Effector CD4-positive, alpha-beta T cell (primary cell): Measurements from ENCODE around the gene C19orf67.

Experiments used
- DNase-seq: peaks from one replicate; pipeline ENCODE4 v3.0.0-alpha.2; 2020

The C19orf67 gene

DNA sequence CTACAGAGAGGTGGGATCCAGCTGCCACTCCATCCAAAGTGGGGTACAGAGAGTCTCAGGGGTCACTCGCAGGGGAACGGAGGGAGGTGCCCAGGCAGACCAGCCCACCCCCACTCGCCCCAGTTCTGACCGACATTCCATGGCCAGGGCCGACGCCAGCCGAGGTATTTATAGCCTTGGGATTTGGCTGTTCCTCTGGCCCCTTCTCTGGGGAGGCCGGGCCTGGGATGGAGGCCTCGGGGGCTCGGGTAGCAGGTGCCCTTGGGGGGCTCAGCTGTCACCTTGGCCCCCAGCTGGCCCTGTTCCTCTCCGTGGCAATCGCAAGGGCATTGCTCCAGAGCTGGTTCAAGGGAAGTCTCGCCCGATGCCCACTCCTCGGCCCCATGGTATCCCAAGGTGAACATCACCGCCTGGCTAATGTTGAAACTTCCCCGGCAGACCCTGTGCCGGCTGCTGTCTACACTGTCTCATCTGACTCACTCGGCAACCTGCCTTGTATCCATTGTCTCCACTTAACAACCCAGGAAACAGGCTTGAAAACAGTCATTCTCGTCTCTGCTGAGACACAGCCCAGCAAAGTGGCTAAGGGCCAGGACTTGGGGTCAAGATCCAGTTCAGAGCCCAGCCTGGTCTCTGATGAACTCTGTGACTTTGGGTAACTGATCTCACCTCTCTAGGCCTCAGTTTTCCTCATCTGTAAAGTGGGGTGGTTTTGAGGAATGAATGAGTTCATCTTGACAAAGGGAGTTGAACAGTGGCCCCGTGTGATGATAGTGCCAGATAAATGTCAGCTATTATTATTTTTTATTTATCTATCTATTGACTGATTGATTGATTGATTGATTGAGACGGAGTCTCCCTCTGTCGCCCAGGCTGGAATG is 22.2 kb upstream of the C19orf67 start:
- DNase-seq, result no peak

DNA sequence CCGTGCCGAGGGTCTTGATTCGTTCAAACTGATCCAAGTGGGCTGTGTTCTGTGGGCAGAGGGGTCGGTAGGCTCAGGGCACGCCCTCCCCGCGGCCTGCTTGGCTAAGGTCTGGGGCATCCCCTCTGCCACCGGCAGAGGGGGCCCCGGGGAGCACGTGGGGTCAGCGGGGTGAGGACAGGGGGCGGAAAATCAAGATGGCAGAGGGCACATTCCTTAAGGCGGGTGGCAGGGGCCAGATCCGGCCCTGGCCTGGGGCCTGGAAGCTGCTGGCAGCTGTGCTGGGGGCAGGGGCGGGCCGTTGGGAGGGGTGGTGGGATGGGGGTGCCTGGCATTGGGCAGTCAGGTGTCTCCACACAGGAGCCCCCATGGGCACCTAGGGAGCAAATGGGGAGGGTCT is 21.3 kb upstream of the C19orf67 start:
- DNase-seq, result no peak

DNA sequence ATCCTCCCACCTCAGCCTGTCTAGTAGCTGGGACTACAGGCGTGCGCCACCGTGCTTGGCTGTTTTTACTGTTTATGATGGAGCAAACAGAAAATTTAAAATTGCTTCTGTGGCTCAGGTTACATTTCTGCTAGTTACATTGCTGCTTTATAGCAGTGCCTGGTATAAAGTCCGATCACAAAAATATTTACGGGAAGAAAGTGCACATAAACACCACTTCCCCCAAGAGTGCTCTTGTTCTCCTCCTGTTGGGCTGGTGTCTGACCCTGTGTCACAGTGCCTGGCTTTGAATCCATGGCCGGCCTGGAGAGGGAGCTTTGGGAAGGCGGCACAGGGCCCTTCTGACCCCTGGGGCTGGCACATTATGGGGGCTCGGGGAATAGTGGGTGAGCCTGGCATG is 20.1 kb upstream of the C19orf67 start:
- DNase-seq, result no peak

DNA sequence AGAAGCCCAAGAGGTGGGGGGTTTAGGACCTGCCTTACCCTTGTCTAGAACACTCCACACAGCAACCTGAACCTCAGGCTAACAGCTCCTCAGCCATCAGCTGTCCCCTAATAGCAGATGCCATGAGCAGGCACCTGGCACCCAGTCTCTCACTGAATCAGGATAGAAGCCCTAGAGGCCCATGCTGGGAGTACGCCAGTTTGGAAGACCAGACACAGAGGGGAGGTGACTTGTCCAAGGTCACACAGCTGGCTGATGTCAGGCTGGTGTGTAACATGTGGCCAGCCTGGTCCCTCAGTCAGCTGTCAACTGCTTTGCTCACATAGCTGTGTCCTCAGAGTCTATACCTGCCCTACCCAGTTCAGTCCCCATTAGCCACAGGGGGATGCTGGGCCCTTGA is 17.7 kb upstream of the C19orf67 start:
- no peak for DNase-seq

DNA sequence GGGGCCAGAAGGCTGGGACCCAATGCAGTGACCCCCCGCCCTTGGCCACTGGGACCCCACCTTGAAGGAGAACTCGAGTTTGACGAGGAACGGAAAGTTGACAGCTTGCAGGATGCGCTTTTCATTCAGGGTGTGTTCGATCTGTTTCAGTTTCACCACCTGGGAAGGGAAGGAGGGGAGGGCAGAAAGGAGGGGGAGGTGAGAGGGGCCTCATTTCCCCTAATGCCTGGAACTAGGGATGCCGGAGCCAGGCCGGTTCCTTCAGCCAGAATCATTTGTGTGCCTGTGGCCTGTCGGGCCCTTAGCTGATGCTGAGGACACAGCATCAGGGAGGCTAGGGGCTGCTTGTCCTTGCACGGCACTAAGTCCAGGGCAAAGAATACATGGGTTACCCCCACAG is 17.2 kb upstream of the C19orf67 start:
- DNase-seq, result no peak

DNA sequence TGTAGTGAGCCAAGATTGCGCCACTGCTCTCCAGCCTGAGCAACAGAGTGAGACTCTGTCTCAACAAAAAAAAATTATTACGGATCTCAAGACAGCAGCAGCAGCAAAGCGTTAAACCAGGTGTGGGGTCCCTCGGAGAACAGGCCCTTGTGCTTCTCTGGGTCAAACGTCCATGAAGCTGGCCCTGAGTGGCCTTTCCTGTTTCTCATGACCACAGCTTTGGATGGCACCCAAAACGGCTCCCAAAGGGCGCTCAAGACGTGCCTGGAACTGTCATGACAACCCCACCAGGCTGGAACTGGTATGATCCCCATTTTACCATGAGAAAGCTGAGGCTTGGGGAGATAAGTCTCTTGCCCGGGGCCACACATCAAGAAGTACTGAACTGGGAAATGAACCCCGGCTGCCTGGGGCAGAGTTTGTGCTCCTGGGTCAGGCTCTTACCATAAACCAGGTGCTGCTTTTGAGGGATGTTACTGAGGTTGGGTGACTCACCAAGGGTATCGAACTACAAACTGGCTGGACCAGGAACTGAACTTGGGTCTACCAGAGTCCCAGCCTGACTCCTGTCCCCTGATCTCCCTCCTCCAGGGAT is 16.6 kb upstream of the C19orf67 start:
- no peak for DNase-seq

DNA sequence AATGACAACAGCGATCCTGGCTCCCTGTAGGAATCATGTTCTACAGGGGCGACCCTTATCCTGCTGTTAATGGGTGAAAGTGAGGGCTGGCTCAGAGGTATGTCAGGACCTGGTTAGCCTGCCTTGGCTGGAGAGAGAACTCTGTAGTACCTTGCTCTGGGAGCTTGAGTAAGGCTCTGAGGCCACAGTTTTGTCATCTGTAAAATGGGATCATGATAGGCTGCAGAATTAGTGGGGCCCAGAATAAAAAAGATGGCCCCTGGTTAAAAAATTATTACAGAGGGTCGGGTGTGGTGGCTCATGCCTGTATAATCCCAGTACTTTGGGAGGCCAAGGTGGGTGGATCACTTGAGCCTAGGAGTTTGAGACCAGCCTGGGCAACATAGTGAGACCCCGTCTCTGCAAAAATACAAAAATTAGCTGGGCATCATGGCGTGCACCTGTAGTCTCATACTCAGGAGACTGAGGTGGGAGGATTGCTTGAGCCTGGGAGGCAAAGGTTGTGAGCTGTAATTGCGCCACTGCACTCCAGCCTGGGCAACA is 15.5 kb upstream of the C19orf67 start:
- no peak for DNase-seq

DNA sequence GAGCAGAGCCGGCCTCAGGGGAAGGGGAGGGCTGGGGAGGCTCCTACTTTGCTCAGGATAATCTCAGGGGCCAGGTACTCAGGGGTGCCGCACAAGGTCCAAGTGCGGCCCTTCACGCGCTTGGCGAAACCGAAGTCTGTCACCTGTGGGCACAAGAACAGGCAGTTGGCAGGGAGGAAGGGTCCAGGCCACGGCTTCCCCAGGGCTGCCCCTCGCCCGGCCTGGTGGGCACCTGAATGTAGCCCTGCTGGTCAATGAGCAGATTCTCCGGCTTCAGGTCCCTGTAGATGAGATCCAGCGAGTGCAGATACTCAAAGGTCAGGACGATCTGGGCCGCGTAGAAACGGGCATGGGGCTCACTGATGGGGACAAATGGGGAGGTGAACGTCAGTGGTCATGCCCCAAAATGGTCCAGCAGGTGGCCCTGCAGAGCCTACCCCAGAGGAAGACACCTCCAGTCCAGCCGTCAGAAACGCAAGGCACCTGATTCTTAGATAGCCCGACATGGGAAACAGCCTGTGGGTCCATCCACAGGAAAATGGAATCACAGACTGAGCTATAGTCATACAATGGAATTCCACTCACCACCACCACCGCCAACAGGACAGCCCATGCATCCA is 12.1 kb upstream of the C19orf67 start:
- no peak for DNase-seq

DNA sequence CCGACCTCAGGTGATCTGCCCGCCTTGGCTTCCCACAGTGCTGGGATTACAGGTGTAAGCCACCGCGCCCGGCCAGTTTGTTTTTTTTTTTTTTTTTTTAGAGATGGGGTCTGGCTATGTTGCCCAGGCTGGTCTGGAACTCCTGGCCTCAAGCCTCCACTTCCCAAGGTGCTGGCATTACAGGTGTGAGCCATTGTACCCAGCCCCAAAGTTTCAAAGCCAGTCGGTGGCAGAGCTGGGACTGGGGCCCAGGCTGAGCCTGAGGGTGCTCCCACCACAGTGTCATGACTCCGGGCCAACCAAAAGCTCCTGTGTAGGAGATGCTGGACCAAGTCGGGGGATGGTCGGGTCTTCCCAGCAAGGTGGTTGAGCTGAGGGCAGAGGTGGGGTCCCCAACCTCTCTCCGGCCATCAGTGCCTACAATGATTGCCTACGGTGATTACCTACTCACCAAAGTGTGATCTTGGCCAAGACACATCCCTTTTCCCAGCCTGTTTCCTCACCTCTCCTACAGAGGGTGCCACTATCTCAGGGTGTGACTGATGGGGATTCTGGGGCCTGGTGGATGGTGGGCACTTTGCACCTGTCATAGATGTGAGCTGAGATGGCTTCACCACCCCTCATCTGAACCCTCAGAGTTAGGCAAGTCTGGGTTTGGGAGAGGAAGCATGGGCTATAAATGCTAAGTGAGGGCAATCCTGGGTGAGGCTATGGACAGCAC is 10.8 kb upstream of the C19orf67 start:
- DNase-seq, result no peak

DNA sequence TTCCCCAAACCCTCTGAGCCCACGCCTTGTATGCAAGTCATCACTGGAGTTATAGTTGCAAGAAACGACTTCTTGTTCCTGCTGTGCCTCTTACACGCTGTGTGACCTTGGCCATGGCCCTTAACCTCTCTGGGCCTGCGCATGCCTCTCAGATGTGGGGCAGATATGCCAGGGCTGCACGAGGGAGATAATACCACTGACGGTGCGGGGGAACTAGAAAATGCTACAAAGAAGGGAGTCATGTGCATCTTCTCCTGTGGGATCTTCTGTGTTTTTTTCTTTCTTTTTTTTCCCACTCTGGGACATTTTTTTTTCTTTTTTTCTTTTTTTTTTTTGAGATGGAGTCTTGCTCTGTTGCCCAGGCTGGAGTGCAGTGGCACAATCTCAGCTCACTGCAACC is 9.3 kb upstream of the C19orf67 start:
- DNase-seq, result no peak

DNA sequence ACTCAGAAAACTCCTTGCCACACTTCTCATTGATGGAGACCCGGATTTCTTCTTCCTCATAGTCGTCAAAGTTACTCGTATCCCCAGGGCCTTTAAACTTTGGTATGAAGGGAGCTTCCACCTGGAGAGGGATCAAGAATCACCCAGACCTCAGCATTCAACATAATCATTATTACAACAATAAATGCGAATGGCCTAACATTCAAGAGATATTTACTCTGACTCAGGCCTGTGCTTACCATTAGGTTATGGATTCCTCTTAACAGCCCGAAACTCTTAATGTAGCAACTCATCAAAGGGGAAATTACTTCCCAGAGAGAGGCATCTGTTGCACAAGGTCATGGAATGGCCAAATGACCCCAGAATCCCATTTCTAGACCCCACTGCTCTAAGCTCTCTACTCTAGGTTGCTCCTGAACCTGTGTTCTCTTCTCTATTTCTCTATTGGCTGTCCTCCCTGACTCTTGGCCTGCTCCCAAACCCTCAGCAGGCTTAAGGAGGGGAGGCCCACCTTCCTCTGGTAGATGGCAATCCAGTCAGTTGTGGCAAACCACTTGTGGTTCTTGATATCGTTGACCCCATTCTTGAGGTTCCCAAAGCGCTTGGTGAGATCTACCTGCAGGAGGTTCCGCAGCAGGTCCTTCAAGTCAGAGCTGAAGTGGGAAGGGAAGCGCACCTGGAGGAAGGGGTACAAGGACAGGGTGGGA is 7.7 kb upstream of the C19orf67 start:
- DNase-seq, result no peak

DNA sequence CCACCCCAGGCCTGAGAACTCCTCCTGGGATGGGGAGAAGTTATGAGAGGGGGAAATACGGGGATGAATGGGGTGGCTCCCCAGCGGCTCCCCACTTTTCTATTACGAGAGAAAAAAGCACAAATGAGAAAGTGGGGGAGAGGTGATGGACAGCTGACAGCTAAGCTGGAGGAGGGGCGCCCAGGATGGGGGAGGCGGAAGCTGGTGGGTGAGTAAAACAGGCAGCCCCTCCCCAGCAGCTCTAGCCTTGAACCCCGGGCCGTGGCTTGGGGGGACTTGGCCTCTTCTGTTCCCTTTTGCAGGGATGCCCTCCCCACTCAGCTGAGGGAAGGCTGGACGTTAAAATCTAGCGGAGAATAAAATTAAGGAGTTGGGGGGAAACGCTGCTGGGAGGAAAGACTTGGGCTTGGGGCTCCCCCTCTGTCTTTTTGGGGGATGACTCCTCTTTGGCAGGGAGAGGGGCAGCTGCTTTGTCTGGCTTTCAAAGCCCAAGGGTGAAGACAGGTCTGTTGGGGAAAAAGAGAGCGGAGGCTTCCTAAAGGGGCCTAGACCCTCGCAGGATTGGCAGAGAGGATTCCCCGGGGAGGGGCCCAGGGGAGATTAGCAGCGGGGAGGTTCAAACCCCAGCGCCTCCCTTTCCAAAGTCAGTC is 6.4 kb upstream of the C19orf67 start:
- peak; percentile 27 for DNase-seq

DNA sequence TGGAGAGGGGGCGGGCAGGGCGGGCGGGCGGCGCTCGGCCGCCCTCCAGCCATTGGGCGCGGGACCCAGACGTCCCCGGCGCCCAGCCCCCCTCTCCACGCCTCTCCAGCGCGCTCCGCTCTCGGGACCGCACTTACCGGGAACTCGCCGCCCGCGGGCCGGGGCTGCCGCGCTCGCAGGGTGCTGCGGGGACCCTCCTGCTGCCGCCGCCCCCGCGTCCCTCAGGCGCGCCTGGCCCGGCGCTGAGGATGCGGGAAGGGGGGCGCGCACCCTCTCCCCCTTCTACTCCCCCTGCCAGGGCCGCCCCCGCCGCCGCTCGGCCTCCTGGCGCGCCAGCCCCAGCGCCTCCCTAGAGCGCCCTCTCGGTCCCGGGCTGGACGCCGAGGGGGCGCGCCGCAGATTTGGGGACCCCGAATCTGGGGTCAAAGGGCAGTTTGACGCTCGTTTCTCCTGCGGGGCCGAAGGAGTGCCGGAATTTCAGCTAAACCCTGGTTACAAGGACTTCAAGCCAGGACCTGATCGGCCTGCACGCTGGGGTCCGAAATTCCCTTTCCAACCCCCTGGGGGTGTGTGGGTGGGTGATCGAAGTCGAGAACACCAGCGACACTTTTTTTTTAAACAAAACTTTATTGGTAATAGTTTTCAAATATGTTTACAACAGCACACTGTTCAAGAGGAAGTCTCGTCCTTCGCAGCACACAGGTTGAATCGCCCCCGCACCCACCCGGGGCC is 5.7 kb upstream of the C19orf67 start:
- peak; percentile 42 for DNase-seq

DNA sequence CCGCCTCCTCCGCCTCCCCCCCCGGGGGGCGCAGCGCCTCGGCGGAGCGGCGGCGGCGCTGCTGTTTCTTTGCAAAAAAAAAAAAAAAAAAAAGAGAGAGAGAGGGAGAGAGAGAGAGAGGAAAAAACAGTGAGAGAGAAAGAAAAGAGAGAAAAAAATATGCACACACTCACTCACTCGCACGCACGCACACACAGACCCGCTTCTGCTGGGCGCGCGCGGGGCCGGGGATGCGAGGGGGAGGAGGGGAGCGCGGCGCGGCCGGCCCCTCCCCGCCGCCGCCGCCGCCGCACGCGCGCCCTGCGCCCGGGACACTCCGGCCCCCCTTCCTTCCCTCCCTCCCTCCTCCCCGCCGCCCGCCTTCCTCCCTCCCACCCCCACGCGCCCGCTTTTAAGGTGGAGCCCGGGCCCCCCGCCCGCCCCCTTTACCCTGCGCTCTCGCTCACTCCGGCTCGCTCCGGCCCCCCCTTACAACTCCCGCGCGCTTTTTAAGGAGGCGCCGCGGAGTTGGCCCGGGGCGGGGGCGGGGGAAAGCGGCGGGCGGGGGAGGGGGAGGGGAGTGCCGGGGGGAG is 5.0 kb upstream of the C19orf67 start, which contains the start of gene SAMD1:
TSS of gene SAMD1 (minus strand) at position 243 of the 572 bp plus-strand sequence.
- peak; percentile 78 for DNase-seq

DNA sequence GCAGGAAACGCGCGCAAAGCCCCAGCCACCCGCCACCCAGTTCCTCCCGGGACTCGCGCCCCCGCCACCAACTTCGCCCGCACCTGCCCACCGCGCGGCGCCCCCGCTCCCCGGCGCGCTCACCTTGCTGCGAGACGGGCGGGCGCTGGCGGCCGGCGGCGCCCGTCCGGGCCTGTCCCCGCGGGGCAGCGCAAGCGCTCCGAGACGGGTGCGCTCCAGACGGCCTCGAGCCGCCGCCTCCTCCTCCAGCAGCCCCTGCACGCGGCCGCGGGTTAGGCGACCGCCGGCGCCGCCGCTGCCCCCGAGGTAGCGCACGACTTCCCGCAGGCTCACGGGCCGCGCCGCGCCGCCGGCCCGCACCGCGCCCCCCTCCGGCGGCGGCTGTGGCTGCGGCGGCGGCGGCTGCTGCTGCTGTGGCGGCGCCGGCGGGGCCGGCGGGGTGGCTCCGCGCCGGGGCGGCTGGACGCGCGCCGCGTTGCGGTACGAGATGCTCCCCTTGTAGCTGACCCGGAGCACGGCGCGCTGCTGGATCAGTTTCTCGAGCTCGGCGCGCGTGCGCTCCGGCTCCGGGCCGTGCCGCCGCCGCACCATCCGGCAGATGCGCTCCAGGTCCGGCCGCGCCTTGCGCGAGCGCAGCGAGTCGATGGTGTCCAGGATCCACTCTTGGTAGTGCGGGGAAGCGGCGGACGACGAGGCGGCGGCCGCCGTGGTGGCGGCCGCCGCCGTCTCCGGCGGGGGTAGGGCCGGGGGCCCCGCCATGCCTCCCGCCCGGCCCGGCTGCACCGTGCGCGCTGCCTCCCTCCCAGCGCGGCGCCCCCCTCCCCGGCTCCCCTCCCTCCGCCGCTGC is 4.3 kb upstream of the C19orf67 start:
- peak; percentile 31 for DNase-seq

DNA sequence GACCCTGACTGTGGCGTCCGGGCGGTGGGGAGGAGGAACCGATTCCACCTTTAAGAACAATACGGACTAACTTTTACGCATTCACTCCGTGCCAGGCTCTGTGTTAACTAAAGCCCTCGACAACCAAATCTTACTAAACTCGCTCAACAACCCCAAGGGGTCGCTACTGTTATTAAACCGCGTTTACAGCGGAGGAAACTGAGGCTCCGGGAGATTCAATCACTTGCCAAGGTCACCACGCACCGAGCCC is 3.8 kb upstream of the C19orf67 start:
- DNase-seq, result no peak

DNA sequence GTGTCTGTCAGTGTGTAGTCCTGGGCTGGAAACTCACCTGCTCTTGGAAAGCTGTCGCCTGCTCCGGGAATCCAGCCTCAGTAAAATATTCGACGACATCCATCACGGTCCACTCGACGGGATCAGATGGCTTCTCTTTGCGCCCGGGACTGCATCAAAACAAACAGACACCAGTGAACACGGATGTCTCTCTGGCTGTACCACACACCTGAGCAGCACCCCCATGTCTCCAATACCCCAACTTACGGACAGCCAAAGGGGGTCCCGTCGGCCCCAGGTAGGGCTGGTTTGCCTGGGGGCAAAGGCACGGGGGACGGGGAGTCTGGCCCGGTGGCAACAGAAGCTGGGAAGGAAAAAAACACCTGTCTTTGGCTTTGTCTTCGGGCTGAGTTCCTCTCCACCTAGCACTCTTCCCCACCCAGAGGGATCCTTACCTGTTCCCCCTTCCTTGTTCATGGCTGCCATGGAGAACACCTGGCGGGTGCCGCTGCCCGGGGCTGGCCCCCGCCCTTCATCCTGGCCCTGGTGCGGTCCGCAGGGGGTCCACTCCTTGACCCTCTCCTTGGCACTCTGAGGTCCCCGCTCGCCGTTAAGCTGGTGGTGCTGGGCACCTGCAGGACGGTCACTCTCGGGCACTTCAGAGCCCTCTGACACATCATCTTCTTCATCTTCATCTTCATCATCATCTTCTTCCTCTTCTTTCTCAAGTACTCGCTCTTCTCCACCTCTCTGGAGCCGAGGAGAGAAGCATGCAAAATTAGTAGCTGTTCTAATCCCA is 3.2 kb upstream of the C19orf67 start:
- no peak for DNase-seq

DNA sequence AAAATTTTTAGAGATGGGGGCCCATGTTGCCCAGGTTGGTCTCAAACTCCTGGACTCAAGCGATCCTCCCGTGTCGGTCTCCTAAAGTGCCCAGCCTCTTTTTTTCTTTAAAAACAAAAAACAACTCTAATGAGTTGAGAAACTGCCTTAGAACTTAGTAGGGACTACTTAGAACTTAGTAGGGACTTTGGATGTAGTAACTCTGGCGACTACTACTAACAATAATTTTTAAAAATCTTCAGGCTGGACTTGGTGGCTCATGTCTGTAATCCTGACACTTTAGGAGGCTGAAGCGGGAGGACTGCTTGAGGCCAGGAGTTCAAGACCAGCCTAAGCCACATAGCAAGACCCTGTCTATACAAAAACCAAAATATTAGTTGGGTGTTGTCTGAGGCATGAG is 515 bp upstream of the C19orf67 start:
- DNase-seq, result no peak

DNA sequence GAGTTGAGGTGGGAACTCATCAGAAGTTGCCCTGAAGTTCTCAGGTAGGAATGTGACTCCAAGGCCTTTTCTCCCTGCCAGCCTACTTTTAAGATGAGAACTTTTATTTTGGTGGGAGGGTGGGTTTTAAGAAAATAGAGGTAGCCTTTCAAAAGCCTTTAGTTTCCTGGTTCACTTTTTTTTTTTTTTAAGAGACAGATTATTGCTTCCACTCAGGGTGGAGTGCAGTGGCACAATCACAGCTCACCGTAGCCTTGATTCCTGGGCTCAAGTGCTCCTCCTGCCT is 3.0 kb downstream of the C19orf67 start:
- no peak for DNase-seq
